Neural progenitor cell (in vitro differentiated cells): ENCODE measurements around the gene TSEN54. TPM values are rescaled to one million over a fixed set of nuclear protein-coding genes. Genes with fewer than 3 reads are reported as not detected.

Source experiments
- DNase-seq: peaks from one replicate; pipeline ENCODE4 v3.0.0-alpha.2; 2016; ENCODE audit warnings: low spot score
- H2AFZ ChIP-seq: fragments of 200-600 bp; sonication (generic); replicated peaks from 2 replicates; pipeline ENCODE4 v1.6.1; 2016; ENCODE audit warnings: antibody characterized with exemption
- H3F3A ChIP-seq: fragments of 200-600 bp; sonication (generic); 2 replicates; pipeline ENCODE4 v1.6.1; 2016; ENCODE audit warnings: antibody characterized with exemption, low read depth
- H3K27ac ChIP-seq: fragments of 200-600 bp; sonication (generic); 2 replicates; pipeline ENCODE4 v1.5.1; 2016; ENCODE audit warnings: mild to moderate bottlenecking
- H3K27me3 ChIP-seq: fragments of 200-600 bp; sonication (generic); 2 replicates; pipeline ENCODE4 v1.6.1; 2016; ENCODE audit warnings: mild to moderate bottlenecking, moderate library complexity
- H3K36me3 ChIP-seq: fragments of 200-600 bp; sonication (generic); 2 replicates; pipeline ENCODE4 v1.5.1; 2016
- H3K4me1 ChIP-seq: fragments of 200-600 bp; sonication (generic); 2 replicates; pipeline ENCODE4 v1.6.1; 2016; ENCODE audit warnings: mixed run types
- H3K4me2 ChIP-seq: fragments of 200-600 bp; sonication (generic); 2 replicates; pipeline ENCODE4 v1.6.1; 2016
- H3K4me3 ChIP-seq: fragments of 200-600 bp; sonication (generic); 2 replicates; pipeline ENCODE4 v1.5.1; 2016
- H3K79me2 ChIP-seq: fragments of 200-600 bp; sonication (generic); 2 replicates; pipeline ENCODE4 v1.6.1; 2016; ENCODE audit warnings: low read depth
- H3K9ac ChIP-seq: fragments of 200-600 bp; sonication (generic); 2 replicates; pipeline ENCODE4 v1.6.1; 2016
- H3K9me3 ChIP-seq: fragments of 200-600 bp; sonication (generic); 2 replicates; pipeline ENCODE4 v1.5.1; 2016; ENCODE audit warnings: low read depth
- H4K20me1 ChIP-seq: fragments of 200-600 bp; sonication (generic); 2 replicates; pipeline ENCODE4 v1.6.1; 2016; ENCODE audit warnings: low read depth
- H3K27ac Mint-ChIP-seq: 3 replicates; pipeline ENCODE4 v1.8.0; 2021; ENCODE audit warnings: mixed read lengths
- H3K27me3 Mint-ChIP-seq: 2 replicates; pipeline ENCODE4 v1.8.0; 2022; ENCODE audit warnings: low read depth, mild to moderate bottlenecking, inconsistent platforms, moderate library complexity, mixed read lengths; ENCODE audit not compliant: insufficient read depth
- H3K36me3 Mint-ChIP-seq: 3 replicates; pipeline ENCODE4 v1.8.0; 2021; ENCODE audit warnings: mixed read lengths
- H3K4me1 Mint-ChIP-seq: 3 replicates; pipeline ENCODE4 v1.8.0; 2021; ENCODE audit warnings: mixed read lengths
- H3K4me3 Mint-ChIP-seq: 3 replicates; pipeline ENCODE4 v1.8.0; 2021; ENCODE audit warnings: mild to moderate bottlenecking, moderate library complexity, mixed read lengths
- H3K9me3 Mint-ChIP-seq: 3 replicates; pipeline ENCODE4 v1.8.0; 2020; ENCODE audit warnings: mixed read lengths
- CTCF ChIP-seq: fragments of 200-600 bp; sonication (generic); IDR thresholded peaks from 2 replicates; pipeline ENCODE4 v1.5.1; 2017; ENCODE audit warnings: antibody characterized with exemption, mild to moderate bottlenecking
- EZH2 ChIP-seq: fragments of 200-600 bp; sonication (generic); IDR thresholded peaks from 2 replicates; pipeline ENCODE4 v1.6.1; 2017; ENCODE audit warnings: antibody characterized with exemption, mild to moderate bottlenecking, moderate library complexity
- EZH2phosphoT487 ChIP-seq: fragments of 200-600 bp; sonication (generic); IDR thresholded peaks from 2 replicates; pipeline ENCODE4 v1.6.1; 2017; ENCODE audit warnings: antibody characterized with exemption
- total RNA-seq: library from RNA; depleted of rRNA; stranded (reverse); fragments of >200 nt; gene quantifications from 2 replicates; pipeline ENCODE4 v1.2.3, GENCODE V29; 2015; ENCODE audit warnings: low replicate concordance

Gene TSEN54
- total RNA-seq, 1 donor from 2014 or later = 20.5 TPM

GRCh38 chr17:75559958-75560533 lies 43.7 kb downstream of the TSEN54 start:
- Histone ChIP-seq H3K4me3 (no peak overlapping the region), H3K36me3 (no peaks in the 10 kb centered on the region), H3F3A (no peaks in the 10 kb centered on the region), H3K27ac (no peak overlapping the region), H3K4me2 (no peak overlapping the region), H2AFZ (no peak overlapping the region), H3K79me2 (no peaks in the 10 kb centered on the region), H3K9ac (no peak overlapping the region), H3K9me3 (no peaks in the 10 kb centered on the region), H4K20me1 (peaks cover 4% of the 10 kb centered on the region), H3K27me3 (no peaks in the 10 kb centered on the region), H3K4me1 (no peaks in the 10 kb centered on the region)
- TF ChIP-seq CTCF = no peak
- TF ChIP-seq EZH2 = no peak
- DNase-seq = no peak
- Mint-ChIP-seq H3K4me1 (peaks cover 2% of the 10 kb centered on the region), H3K27ac (peak overlapping the region; percentile 9), H3K4me3 (no peak overlapping the region), H3K9me3 (no peaks in the 10 kb centered on the region), H3K36me3 (no peaks in the 10 kb centered on the region), H3K27me3 (peaks cover 2% of the 10 kb centered on the region)

GRCh38 chr17:75561927-75562603 lies 45.7 kb downstream of the TSEN54 start:
- Mint-ChIP-seq H3K36me3 (no peaks in the 10 kb centered on the region), H3K9me3 (no peaks in the 10 kb centered on the region), H3K27ac (no peak overlapping the region), H3K27me3 (no peaks in the 10 kb centered on the region), H3K4me3 (no peak overlapping the region), H3K4me1 (peaks cover 16% of the 10 kb centered on the region)
- Histone ChIP-seq H3K27ac (no peak overlapping the region), H3K4me1 (no peaks in the 10 kb centered on the region), H3K9me3 (no peaks in the 10 kb centered on the region), H3K27me3 (no peaks in the 10 kb centered on the region), H3K9ac (no peak overlapping the region), H3K79me2 (no peaks in the 10 kb centered on the region), H3F3A (no peaks in the 10 kb centered on the region), H2AFZ (no peak overlapping the region), H3K4me2 (no peak overlapping the region), H3K36me3 (no peaks in the 10 kb centered on the region), H4K20me1 (peaks cover 3% of the 10 kb centered on the region), H3K4me3 (no peak overlapping the region)
- TF ChIP-seq CTCF = no peak
- no peak for TF ChIP-seq EZH2
- TF ChIP-seq EZH2phosphoT487 = no peak
- DNase-seq = no peak

- H4K20me1 ChIP-seq = no peaks in the 10 kb centered on the region
- Mint-ChIP-seq H3K36me3 (no peaks in the 10 kb centered on the region), H3K27ac (no peak overlapping the region), H3K4me3 (no peak overlapping the region), H3K9me3 (no peaks in the 10 kb centered on the region), H3K4me1 (peaks cover 16% of the 10 kb centered on the region), H3K27me3 (no peaks in the 10 kb centered on the region)
- H3K27me3 ChIP-seq = no peaks in the 10 kb centered on the region
- no peaks in the 10 kb centered on the region for H3K79me2 ChIP-seq
- H3K4me3 ChIP-seq = no peak overlapping the region
- H3K4me2 ChIP-seq = no peak overlapping the region
- H3K9me3 ChIP-seq = no peaks in the 10 kb centered on the region
- no peaks in the 10 kb centered on the region for H3K4me1 ChIP-seq
- TF ChIP-seq EZH2 (no peak), CTCF (no peak), EZH2phosphoT487 (no peak)
- H3K9ac ChIP-seq = no peak overlapping the region
- H3K27ac ChIP-seq = no peak overlapping the region
- no peak for DNase-seq
- no peak overlapping the region for H2AFZ ChIP-seq
- no peaks in the 10 kb centered on the region for H3K36me3 ChIP-seq
- no peaks in the 10 kb centered on the region for H3F3A ChIP-seq
Measured at GRCh38 chr17:75563063-75563758, 46.9 kb downstream of the TSEN54 start.
